SH-SY5Y (cell line): Measurements from ENCODE around the gene GSTA4.

Source experiments
- GATA2 ChIP-seq: IDR thresholded peaks from 2 replicates; pipeline ENCODE4 v1.6.1; 2011; ENCODE audit warnings: mild to moderate bottlenecking, low read depth, low read length
- GATA3 ChIP-seq: IDR thresholded peaks from 2 replicates; pipeline ENCODE4 v1.6.1; 2011; ENCODE audit warnings: low read depth, mild to moderate bottlenecking, low read length, moderate library complexity

- TF ChIP-seq GATA3 (no peak), GATA2 (no peak)
These were observed 63.7 kb downstream of the GSTA4 start for GRCh38 chr6:52931351-52931750.
